ENCODE data around the gene ADARB2. TPM values are rescaled to one million over a fixed set of nuclear protein-coding genes. Genes with fewer than 3 reads are reported as not detected.

Gene ADARB2
- total and polyA plus RNA-seq, 10 of the 15 experiments (the other 5 are each of a cell fraction or from before 2014, with no cell fraction given): 0.02 to 4.1 (median 0.76) TPM

GRCh38 chr10:1194161-1194560 is 543.2 kb downstream of the ADARB2 start:
- no peak for DNase-seq (ENCODE audit: low read depth, low spot score)
- in situ Hi-C loops (cut with MboI): no loop called here
- intact Hi-C loops (cut with micrococcal nuclease; ENCODE audit: unreplicated experiment): no loop called here
- ChIA-PET RAD21 (ENCODE audit: unreplicated experiment) (no interaction called here), POLR2A (no interaction called here), CTCF (no interaction called here), SMC1A (ENCODE audit: uncharacterized antibody, unreplicated experiment) (no interaction called here)
- H3K9me3 ChIP-seq (replicated peaks; ENCODE audit: control insufficient read depth, insufficient read depth, low read length): no peaks in the 10 kb centered on the region
- no peak for ATAC-seq
- no peak for FAIRE-seq
- no peaks in the 10 kb centered on the region; a peak in 1 of 4 replicates for H3K27me3 ChIP-seq (replicated peaks in 1 of 2; ENCODE audit: control insufficient read depth in 2 of 2, insufficient read depth in 2 of 2, low read length in 1 of 2)
- no peak overlapping the region for H2AFZ ChIP-seq (ENCODE audit: control insufficient read depth, low read depth, low read length)
- H3K36me3 ChIP-seq (ENCODE audit: control insufficient read depth in 2 of 2, insufficient read depth in 2 of 2, low read length in 1 of 2): no peaks in the 10 kb centered on the region
- 44% methylated on average over 7 of the region's 7 CpGs for WGBS (ENCODE audit: insufficient coverage, insufficient replicate concordance, low lambda C conversion rate, missing lambda C conversion rate)
- H3K4me1 ChIP-seq (ENCODE audit: control insufficient read depth, insufficient read depth, low read length): no peaks in the 10 kb centered on the region
- no peaks in the 10 kb centered on the region for H4K20me1 ChIP-seq (ENCODE audit: control insufficient read depth, insufficient read depth)
- H3K9ac ChIP-seq (ENCODE audit: control insufficient read depth, insufficient read depth, low read length): no peak overlapping the region
- H3K79me2 ChIP-seq (ENCODE audit: control insufficient read depth, insufficient read depth, low read length): no peaks in the 10 kb centered on the region
- no peak overlapping the region for H3K4me3 ChIP-seq
- no peak overlapping the region for H3K4me2 ChIP-seq (ENCODE audit: control insufficient read depth, insufficient read depth)
- no TSS peak for BruUV-seq (replicated peaks)
- H3K27ac ChIP-seq (ENCODE audit: control insufficient read depth, insufficient read depth): no peak overlapping the region
- TF ChIP-seq ETV6 (conservative IDR thresholded peaks at IDR 0.05 in 1 of 2, IDR thresholded peaks at IDR 0.05 in 1 of 2; ENCODE audit: borderline replicate concordance in 1 of 2, low read depth in 1 of 2): no peak
- TF ChIP-seq RFX5 (IDR thresholded peaks at IDR 0.05; ENCODE audit: low read depth, low read length): no peak
- no peak for TF ChIP-seq RELB (IDR thresholded peaks at IDR 0.05; ENCODE audit: low read depth)
- no peak for TF ChIP-seq BCL11A (IDR thresholded peaks at IDR 0.05; ENCODE audit: low read depth, low read length)
- TF ChIP-seq SKIL (IDR thresholded peaks at IDR 0.05; ENCODE audit: low read depth, poor library complexity, severe bottlenecking): no peak
- TF ChIP-seq, protein P1, sequence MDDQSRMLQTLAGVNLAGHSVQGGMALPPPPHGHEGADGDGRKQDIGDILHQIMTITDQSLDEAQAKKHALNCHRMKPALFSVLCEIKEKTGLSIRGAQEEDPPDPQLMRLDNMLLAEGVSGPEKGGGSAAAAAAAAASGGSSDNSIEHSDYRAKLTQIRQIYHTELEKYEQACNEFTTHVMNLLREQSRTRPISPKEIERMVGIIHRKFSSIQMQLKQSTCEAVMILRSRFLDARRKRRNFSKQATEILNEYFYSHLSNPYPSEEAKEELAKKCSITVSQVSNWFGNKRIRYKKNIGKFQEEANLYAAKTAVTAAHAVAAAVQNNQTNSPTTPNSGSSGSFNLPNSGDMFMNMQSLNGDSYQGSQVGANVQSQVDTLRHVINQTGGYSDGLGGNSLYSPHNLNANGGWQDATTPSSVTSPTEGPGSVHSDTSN (IDR thresholded peaks at IDR 0.05; ENCODE audit: insufficient replicate concordance, low read depth, low read length): no peak
- TF ChIP-seq KDM1A (IDR thresholded peaks at IDR 0.05; ENCODE audit: borderline replicate concordance): no peak
- TF ChIP-seq E2F4 (IDR thresholded peaks at IDR 0.05; ENCODE audit: low read depth, low read length): no peak
- no peak for TF ChIP-seq HDAC2 (IDR thresholded peaks at IDR 0.05)
- no peak for TF ChIP-seq ZSCAN29 (IDR thresholded peaks at IDR 0.05)
- TF ChIP-seq NKRF (conservative IDR thresholded peaks at IDR 0.05): no peak
- TF ChIP-seq SMAD1 (IDR thresholded peaks at IDR 0.05; ENCODE audit: low read depth, partially characterized antibody): no peak
- no peak for TF ChIP-seq RB1 (IDR thresholded peaks at IDR 0.05; ENCODE audit: borderline replicate concordance)
- no peak for TF ChIP-seq IRF5 (IDR thresholded peaks at IDR 0.05; ENCODE audit: borderline replicate concordance)

Measured in GM12878 (cell line).